Eye (tissue), 1 donor: ENCODE results near the gene HYDIN.
A peak's percentile ranks its signal among the peaks of the same experiment; 100 is the strongest.

ENCODE experiments used
- DNase-seq: peaks from one replicate; pipeline ENCODE4 v3.0.0-alpha.2; 2015

HYDIN gene

GRCh38 chr16:70809392-70810060, 421.0 kb downstream of the HYDIN start:
- DNase-seq, result no peak

GRCh38 chr16:70808371-70808770, 422.2 kb downstream of the HYDIN start:
- DNase-seq, result no peak

GRCh38 chr16:70805787-70806186, 424.7 kb downstream of the HYDIN start:
- DNase-seq, result no peak

GRCh38 chr16:70805380-70805779, 425.1 kb downstream of the HYDIN start:
- DNase-seq, result no peak

GRCh38 chr16:70804734-70805169, 425.8 kb downstream of the HYDIN start:
- no peak for DNase-seq

- no peak for DNase-seq
Measured at GRCh38 chr16:70804153-70804733, 426.3 kb downstream of the HYDIN start.

- no peak for DNase-seq
Measured at GRCh38 chr16:70803319-70803718, 427.2 kb downstream of the HYDIN start.

GRCh38 chr16:70801611-70802010, 428.9 kb downstream of the HYDIN start:
- DNase-seq, result no peak

- DNase-seq, result peak; percentile 95
Measured at GRCh38 chr16:70800781-70801480, 429.6 kb downstream of the HYDIN start, which contains the start of gene VAC14. Gene VAC14 (minus strand): TSS chr16:70801158. CDS start chr16:70800900, 258 bp downstream.

GRCh38 chr16:70800311-70800710, 430.2 kb downstream of the HYDIN start:
- DNase-seq, result no peak

GRCh38 chr16:70796301-70796700, 434.2 kb downstream of the HYDIN start:
- no peak for DNase-seq

GRCh38 chr16:70795296-70795912, 435.1 kb downstream of the HYDIN start:
- DNase-seq, result no peak

GRCh38 chr16:70793851-70794502, 436.5 kb downstream of the HYDIN start:
- DNase-seq, result no peak

- no peak for DNase-seq
Measured at GRCh38 chr16:70790815-70791214, 439.7 kb downstream of the HYDIN start.

GRCh38 chr16:70789595-70790447, 440.7 kb downstream of the HYDIN start:
- DNase-seq, result no peak

- DNase-seq, result peak; percentile 38
Measured at GRCh38 chr16:70788668-70789594, 441.6 kb downstream of the HYDIN start.

GRCh38 chr16:70786020-70786755, 444.3 kb downstream of the HYDIN start:
- no peak for DNase-seq

GRCh38 chr16:70784692-70785555, 445.6 kb downstream of the HYDIN start:
- no peak for DNase-seq

GRCh38 chr16:70782237-70782636, 448.3 kb downstream of the HYDIN start:
- DNase-seq, result no peak
